ENCODE measurements around the gene CDCP1.
"Not testable (repeated sequence)": the region's sequence is repeated elsewhere in the genome, so short reads cannot be mapped to it uniquely, and the experiment has no call there.

Gene CDCP1

GRCh38 chr3:45084361-45084760 lies 61.8 kb downstream of the CDCP1 start:
- no peak for DNase-seq (ENCODE audit: insufficient read length, low spot score)
- no peak for FAIRE-seq
- TF ChIP-seq POLR2A (IDR thresholded peaks at IDR 0.05; ENCODE audit: low read depth, low read length): no peak

DNA sequence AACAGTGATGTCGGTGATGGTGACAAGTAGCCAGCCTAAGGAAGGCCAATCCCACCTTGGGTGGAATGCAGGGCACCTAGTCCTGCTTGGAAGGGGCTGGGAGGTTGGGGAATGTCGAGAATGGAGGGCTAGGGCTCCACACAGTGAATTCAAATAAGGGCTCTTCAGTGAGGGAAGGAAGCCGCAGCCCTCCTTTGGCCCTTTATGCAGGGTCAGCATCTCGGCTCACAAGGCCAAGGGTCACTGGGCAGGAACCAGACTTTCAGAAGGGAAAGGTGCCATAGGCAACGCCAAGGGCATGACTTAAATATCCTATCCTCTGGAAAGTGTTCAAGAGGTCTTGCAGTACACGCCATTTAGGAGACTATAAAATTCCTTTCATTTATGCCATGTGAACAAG lies 63.2 kb downstream of the CDCP1 start:
- FAIRE-seq: no peak
- DNase-seq (ENCODE audit: insufficient read length, low spot score): no peak
- no peak for TF ChIP-seq POLR2A (IDR thresholded peaks at IDR 0.05; ENCODE audit: low read depth, low read length)

DNA sequence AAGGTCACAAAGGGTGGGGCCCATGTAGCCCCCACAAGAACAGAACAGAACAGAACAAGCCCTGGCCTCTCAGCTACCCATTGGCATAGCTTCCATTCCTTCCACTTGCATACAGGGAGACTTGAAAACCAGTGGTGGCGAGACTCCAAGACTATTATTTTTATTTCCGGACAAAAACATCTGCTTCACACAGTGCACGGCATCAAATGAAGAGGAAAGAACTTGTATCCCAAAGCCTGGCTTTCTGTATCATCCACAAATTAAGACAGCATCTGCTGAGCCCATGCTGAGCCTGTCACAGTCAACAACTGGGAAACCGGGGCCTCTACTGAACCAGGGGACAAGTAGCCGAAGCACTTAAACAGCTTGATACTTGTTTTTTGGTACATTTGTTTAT lies 64.0 kb downstream of the CDCP1 start:
- TF ChIP-seq POLR2A (IDR thresholded peaks at IDR 0.05; ENCODE audit: low read depth, low read length): no peak
- FAIRE-seq (no peak), DNase-seq (ENCODE audit: insufficient read length, low spot score) (no peak)

DNA sequence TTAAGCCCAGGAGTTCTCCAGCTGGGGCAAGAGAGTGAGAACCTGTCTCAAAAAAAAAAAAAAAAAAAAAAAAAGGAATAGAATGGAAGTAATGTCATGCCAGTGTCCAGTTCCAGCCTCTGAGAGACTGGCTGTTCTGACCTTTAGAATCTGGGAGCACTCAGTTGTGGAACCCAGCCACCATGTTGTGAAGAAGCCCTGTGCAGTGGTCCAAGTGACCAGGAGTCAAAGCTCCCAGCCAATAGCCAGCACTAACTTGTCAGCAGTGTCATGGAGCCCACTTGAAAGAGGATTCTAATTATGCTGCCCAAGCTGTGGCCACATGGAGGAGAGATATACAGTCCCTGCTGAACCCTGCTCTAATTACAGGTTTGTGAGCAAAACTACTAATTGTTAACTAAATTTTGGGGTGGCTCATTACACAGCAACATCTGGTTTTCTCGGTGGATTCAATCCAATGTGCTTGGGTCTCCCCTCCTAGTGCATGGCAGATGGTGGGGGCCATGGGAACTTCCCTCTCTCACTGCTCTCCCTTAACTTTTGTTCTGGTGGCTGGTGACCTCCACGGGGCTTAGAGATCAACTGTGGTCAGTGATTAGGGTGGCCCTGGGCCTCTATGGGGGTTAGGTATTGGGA lies 64.6 kb downstream of the CDCP1 start:
- TF ChIP-seq POLR2A (IDR thresholded peaks at IDR 0.05; ENCODE audit: low read depth, low read length): no peak
- DNase-seq (ENCODE audit: insufficient read length, low spot score): no peak
- no peak for FAIRE-seq

DNA sequence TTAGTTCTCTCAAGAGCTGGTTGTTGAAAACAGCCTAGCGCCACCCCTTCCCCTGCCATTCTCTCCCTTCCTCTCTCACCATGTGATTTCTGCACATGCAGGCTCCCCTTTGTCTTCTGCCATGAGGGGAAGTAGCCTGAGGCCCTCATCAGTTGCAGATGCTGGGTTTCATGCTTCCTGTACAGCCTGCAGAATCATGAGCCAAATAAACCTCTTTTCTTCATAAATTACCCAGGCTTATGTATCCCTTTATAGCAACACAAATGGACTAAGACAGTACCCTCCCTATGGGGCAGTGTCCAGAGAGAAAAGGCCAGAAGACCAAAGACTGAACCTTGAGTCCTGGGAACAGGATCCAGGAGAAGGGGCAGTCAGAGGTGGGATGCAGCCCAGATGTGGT lies 65.4 kb downstream of the CDCP1 start:
- no peak for DNase-seq (ENCODE audit: insufficient read length, low spot score)
- no peak for FAIRE-seq
- no peak for TF ChIP-seq POLR2A (IDR thresholded peaks at IDR 0.05; ENCODE audit: low read depth, low read length)

DNA sequence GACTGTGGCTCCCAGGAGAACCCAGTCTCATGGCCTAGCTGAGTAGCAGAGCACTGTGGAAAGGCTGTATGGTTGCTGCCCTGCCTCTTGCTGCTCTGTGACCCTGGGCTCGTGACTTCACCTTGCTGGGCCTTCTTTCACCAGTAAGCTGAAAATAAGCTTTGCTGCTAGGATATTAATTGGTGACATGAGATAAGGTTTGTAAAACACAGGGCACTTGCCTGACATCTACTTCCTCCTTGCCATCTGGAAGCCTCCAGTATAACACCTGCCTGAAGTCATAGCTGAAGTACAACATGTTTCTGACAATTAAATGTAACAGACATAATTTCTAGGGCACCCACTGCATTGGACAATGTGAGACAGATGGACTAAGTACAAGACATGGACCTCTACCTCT lies 66.5 kb downstream of the CDCP1 start:
- TF ChIP-seq POLR2A (IDR thresholded peaks at IDR 0.05; ENCODE audit: low read depth, low read length): no peak
- FAIRE-seq: no peak
- DNase-seq (ENCODE audit: insufficient read length, low spot score): no peak

GRCh38 chr3:45078910-45079522 lies 67.2 kb downstream of the CDCP1 start:
- DNase-seq (ENCODE audit: insufficient read length, low spot score) (no peak), FAIRE-seq (no peak)
- no peak for TF ChIP-seq POLR2A (IDR thresholded peaks at IDR 0.05; ENCODE audit: low read depth, low read length)

DNA sequence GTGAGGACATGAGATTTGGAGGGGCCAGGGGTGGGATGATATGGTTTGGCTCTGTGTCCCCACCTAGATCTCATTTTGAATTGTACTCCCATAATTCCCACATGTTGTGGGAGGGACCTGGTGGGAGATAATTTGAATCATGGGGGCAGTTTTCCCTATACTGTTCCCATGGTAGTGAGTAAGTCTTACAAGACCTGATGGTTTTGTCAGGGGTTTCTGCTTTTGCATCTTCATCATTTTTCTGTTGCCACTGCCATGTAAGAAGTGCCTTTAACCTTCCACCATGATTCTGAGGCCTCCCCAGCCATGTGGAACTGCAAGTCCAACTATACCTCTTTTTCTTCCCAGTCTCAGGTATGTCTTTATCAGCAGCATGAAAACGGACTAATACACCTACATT lies 67.9 kb downstream of the CDCP1 start:
- not testable (repeated sequence) for DNase-seq (ENCODE audit: insufficient read length, low spot score)

GRCh38 chr3:45075821-45076625 lies 70.2 kb downstream of the CDCP1 start:
- DNase-seq (ENCODE audit: insufficient read length, low spot score): no peak
- TF ChIP-seq POLR2A (IDR thresholded peaks at IDR 0.05; ENCODE audit: low read depth, low read length): no peak
- no peak for FAIRE-seq

More for the DNA sequence above, 67.9 kb downstream of the CDCP1 start:
- not testable (repeated sequence) for FAIRE-seq

- TF ChIP-seq POLR2A (IDR thresholded peaks at IDR 0.05; ENCODE audit: low read depth, low read length): no peak
- no peak for DNase-seq (ENCODE audit: insufficient read length, low spot score)
- FAIRE-seq: no peak
Observed at GRCh38 chr3:45071075-45071474, 75.1 kb downstream of the CDCP1 start.

GRCh38 chr3:45067941-45068340 lies 78.2 kb downstream of the CDCP1 start:
- TF ChIP-seq POLR2A (IDR thresholded peaks at IDR 0.05; ENCODE audit: low read depth, low read length): no peak
- no peak for DNase-seq (ENCODE audit: insufficient read length, low spot score)
- no peak for FAIRE-seq

GRCh38 chr3:45067486-45067885 lies 78.7 kb downstream of the CDCP1 start:
- DNase-seq (ENCODE audit: insufficient read length, low spot score) (no peak), FAIRE-seq (no peak)
- no peak for TF ChIP-seq POLR2A (IDR thresholded peaks at IDR 0.05; ENCODE audit: low read depth, low read length)

GRCh38 chr3:45066109-45066801 lies 79.9 kb downstream of the CDCP1 start:
- no peak for TF ChIP-seq POLR2A (IDR thresholded peaks at IDR 0.05; ENCODE audit: low read depth, low read length)
- FAIRE-seq (no peak), DNase-seq (ENCODE audit: insufficient read length, low spot score) (no peak)

GRCh38 chr3:45065373-45065720 lies 80.8 kb downstream of the CDCP1 start:
- DNase-seq (ENCODE audit: insufficient read length, low spot score) (no peak), FAIRE-seq (no peak)
- TF ChIP-seq POLR2A (IDR thresholded peaks at IDR 0.05; ENCODE audit: low read depth, low read length): no peak
